IPS DF 6.9 (cell line): Measurements from ENCODE around the gene TRIM24.

ENCODE experiments used
- DNase-seq: peaks from one replicate; pipeline ENCODE4 v3.0.0-alpha.2; 2013; ENCODE audit warnings: low read depth, low spot score
- H3K27ac ChIP-seq: one replicate; pipeline ENCODE4 v1.5.1; 2013; ENCODE audit warnings: low read length, control low read depth
- H3K27me3 ChIP-seq: 2 replicates; pipeline ENCODE4 v1.6.1; 2013; ENCODE audit warnings: mild to moderate bottlenecking, low read length; ENCODE audit not compliant: control insufficient read depth, insufficient read depth
- H3K36me3 ChIP-seq: 2 replicates; pipeline ENCODE4 v1.6.1; 2013; ENCODE audit warnings: low read length; ENCODE audit not compliant: control insufficient read depth, insufficient read depth
- H3K4me1 ChIP-seq: 2 replicates; pipeline ENCODE4 v1.6.1; 2013; ENCODE audit warnings: low read length; ENCODE audit not compliant: control insufficient read depth, insufficient read depth
- H3K4me3 ChIP-seq: 2 replicates; pipeline ENCODE4 v1.5.1; 2013; ENCODE audit warnings: mild to moderate bottlenecking, low read length
- H3K9me3 ChIP-seq: 2 replicates; pipeline ENCODE4 v1.6.1; 2013; ENCODE audit warnings: low read length, inconsistent platforms; ENCODE audit not compliant: control insufficient read depth, insufficient read depth
- WGBS: extraction: QIAGEN DNeasy Blood & Tissue Kit; methylation state at CpG from one replicate; pipeline ENCODE4 v1.1.7; 2013; ENCODE audit warnings: mixed read lengths, missing lambda C conversion rate; ENCODE audit not compliant: insufficient read length, insufficient coverage; 5-methylcytosine and 5-hydroxymethylcytosine counted together

TRIM24 gene

DNA sequence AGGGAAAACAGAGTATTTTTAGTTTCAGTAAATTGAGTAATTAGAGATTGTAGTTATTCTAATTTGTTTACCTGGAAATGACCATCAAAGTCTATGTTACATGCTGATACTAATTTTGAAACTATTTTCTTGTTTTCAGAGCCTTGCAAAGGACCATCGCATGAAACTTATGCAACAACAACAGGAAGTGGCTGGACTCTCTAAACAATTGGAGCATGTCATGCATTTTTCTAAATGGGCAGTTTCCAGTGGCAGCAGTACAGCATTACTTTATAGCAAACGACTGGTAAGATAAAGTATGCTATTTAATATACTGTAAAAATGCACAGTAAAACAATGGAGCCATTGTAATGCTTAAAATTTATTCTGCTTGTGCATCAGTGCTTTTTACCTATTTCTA lies 78.5 kb downstream of the TRIM24 start:
- Histone ChIP-seq H3K27me3 (no peaks in the 10 kb centered on the region), H3K4me3 (no peak overlapping the region), H3K4me1 (no peaks in the 10 kb centered on the region), H3K9me3 (no peaks in the 10 kb centered on the region), H3K36me3 (peaks cover 14% of the 10 kb centered on the region; the same call in 1 of the 2 replicates), H3K27ac (no peak overlapping the region)
- WGBS, result no CpG with 5 or more reads among the region's 2 CpGs
- DNase-seq, result no peak

DNA sequence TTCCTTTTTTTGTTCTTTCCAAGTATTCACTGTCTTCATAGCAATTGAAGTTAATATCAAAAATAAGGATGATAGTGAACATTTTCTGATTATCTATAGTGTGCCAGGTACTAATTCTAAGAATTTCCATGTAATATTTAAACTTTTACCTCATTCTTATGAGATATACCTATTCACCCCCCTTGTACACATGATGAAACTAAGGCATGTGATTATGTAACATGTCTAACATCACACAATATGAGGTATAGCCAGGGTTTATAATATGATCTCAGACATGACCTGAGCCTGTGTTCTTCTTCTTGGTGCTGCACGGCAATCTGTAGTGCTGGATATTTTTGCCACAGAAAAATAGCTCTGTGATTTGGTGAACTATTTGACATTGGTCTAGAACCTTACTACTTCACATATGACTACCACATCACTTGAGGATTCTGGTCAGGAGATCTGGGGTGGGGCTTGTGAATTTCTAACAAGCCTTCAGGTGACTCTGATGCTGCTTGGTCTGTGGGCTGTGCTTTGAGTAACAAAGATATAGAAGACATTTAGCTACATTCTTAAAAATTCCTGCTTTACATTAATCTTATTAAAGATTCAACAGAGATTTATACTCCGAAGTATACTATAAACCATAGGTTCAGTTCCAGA lies 79.1 kb downstream of the TRIM24 start:
- WGBS, result no CpG with 5 or more reads among the region's 2 CpGs
- DNase-seq, result no peak
- peaks cover 18% of the 10 kb centered on the region; the same call in 1 of the 2 replicates for H3K36me3 ChIP-seq
- no peak overlapping the region for H3K4me3 ChIP-seq
- H3K4me1 ChIP-seq, result no peaks in the 10 kb centered on the region
- H3K27me3 ChIP-seq, result no peaks in the 10 kb centered on the region
- no peaks in the 10 kb centered on the region for H3K9me3 ChIP-seq
- H3K27ac ChIP-seq, result no peak overlapping the region

DNA sequence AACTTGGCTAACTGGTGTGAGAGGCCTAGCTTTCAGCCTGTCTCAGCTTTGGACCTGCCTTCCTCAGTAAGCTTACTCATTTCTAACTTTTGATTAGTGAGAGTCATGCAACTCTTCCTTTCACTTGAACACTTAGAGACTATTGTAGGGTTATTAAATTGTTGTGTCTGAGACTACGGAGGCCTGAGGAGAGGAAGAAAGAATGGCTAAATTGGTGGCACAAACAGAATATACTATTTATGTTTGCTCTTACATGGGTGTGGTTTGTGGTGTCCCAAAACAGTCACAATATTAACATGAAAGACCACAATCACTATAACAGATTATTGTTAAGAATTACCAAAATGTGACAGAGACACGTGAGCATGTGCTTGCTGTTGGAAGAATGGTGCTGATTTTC lies 82.1 kb downstream of the TRIM24 start:
- Histone ChIP-seq H3K9me3 (no peaks in the 10 kb centered on the region), H3K4me1 (no peaks in the 10 kb centered on the region), H3K36me3 (peaks cover 23% of the 10 kb centered on the region; the same call in 1 of the 2 replicates), H3K4me3 (no peak overlapping the region), H3K27me3 (no peaks in the 10 kb centered on the region), H3K27ac (no peak overlapping the region)
- DNase-seq, result no peak
- no CpG with 5 or more reads among the region's 2 CpGs for WGBS

DNA sequence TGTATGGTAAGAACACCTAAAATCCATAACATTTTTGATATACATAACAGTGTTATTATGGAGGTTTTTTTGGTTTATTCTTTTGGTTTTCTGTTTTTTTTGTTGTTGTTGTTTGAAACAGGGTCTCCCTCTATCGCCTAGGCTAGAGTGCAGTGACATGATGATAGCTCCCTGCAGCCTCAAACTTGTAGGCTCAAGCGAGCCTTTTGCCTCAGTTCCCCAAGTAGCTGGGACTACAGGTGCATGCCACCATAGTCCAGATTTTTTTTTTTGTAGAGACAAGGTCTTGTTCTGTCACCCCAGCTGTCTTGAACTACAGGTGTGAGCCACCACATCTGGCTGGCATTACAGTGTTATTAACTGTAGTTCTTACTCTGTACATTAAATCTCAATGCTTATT lies 83.7 kb downstream of the TRIM24 start:
- Histone ChIP-seq H3K36me3 (peaks cover 22% of the 10 kb centered on the region; the same call in 1 of the 2 replicates), H3K27ac (no peak overlapping the region), H3K27me3 (no peaks in the 10 kb centered on the region), H3K9me3 (no peaks in the 10 kb centered on the region), H3K4me3 (no peak overlapping the region), H3K4me1 (no peaks in the 10 kb centered on the region)
- WGBS, result no CpG with 5 or more reads among the region's 2 CpGs
- DNase-seq, result no peak

DNA sequence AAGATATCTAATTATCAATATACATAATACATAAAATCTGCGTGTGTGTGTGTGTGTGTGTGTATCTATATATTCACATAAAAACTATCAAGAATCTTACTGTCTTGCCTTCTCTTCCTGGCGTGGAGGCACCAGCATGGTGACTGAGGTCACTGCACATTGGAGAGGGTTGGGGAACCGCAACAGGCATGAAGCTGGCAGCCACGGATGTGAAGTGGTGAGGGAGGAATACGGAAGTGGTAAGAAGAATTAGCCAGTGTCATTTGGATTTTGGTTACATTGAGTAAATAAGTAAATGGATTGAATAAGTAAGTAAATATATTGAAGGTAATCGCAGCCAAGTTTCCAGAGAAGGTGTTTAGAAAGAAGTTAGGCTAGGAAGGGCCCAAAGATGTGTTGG lies 85.1 kb downstream of the TRIM24 start:
- WGBS, result 100% methylated on average over 3 of the region's 6 CpGs
- no peaks in the 10 kb centered on the region for H3K9me3 ChIP-seq
- H3K4me1 ChIP-seq, result no peaks in the 10 kb centered on the region
- no peak for DNase-seq
- peaks cover 18% of the 10 kb centered on the region; the same call in 1 of the 2 replicates for H3K36me3 ChIP-seq
- H3K27ac ChIP-seq, result no peak overlapping the region
- no peak overlapping the region for H3K4me3 ChIP-seq
- H3K27me3 ChIP-seq, result no peaks in the 10 kb centered on the region

DNA sequence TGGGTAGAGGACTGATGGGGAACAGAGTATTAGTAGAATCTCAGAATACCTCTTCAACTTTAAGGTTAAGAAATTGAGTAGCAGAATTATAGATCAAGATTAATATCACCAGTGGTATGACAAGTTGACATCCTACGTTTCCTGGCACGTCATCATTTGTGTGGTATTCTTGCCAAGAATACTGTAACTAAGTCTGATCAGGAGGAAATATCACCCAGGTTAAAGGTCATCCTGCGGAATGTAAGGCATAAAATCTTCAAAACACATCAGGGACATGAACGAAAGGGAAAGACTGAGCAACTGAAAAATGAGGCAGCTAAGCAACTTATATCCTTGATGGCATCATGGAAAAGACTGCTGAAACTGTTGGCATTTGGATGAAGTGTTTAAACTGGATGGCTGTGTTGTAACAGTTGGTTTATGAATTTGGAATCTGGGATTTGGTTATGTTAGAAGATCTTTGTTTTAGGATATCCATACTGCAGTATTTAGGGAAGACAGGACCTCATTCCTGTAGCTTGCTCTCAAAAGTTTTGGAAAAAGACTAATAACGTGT lies 86.1 kb downstream of the TRIM24 start:
- H3K4me3 ChIP-seq, result no peak overlapping the region
- DNase-seq, result no peak
- no peaks in the 10 kb centered on the region for H3K4me1 ChIP-seq
- no peaks in the 10 kb centered on the region for H3K27me3 ChIP-seq
- H3K9me3 ChIP-seq, result no peaks in the 10 kb centered on the region
- no CpG with 5 or more reads among the region's 5 CpGs for WGBS
- H3K36me3 ChIP-seq, result peaks cover 21% of the 10 kb centered on the region; the same call in 1 of the 2 replicates
- no peak overlapping the region for H3K27ac ChIP-seq

DNA sequence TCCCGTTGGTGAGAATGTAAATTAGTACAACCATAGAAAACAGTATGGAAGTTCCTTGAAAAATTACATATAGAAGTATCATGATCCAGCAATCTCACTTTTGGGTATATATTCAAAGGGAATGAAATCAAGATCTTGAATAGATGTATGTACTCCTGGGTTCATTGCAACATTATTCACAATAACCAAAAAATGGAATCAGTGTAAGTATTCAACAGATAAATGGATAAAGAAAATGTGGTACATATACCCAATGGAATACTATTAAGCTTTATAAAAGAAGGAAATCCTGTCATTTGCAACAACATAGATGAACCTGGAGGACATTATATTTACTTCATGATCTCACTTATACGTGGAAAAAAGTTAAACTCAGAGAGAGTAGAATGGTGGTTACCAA lies 86.8 kb downstream of the TRIM24 start:
- Histone ChIP-seq H3K36me3 (peaks cover 22% of the 10 kb centered on the region; the same call in 1 of the 2 replicates), H3K27me3 (no peaks in the 10 kb centered on the region), H3K9me3 (no peaks in the 10 kb centered on the region), H3K4me1 (no peaks in the 10 kb centered on the region), H3K27ac (no peak overlapping the region), H3K4me3 (no peak overlapping the region)
- DNase-seq, result no peak
- no CpG with 5 or more reads among the region's 2 CpGs for WGBS

DNA sequence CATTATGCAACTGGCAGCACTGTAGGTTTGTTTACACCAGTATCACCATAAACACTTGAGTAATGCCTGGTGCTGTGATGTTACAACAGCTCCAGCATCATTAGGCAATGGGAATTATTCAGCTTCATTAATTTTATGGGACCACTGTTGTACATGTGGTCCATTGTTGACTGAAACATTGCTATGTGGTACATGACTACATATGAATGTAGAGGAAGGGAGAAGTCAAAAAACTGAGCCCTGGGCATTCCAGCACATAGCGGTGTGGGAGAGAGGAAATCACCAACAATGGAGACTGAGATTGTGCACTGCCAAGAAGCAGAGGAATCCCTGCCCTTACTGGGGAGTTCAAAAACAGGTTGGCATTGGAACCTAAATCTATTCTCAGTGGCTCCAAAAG lies 89.0 kb downstream of the TRIM24 start:
- Histone ChIP-seq H3K27me3 (no peaks in the 10 kb centered on the region), H3K4me3 (no peak overlapping the region), H3K36me3 (peaks cover 32% of the 10 kb centered on the region; the same call in 1 of the 2 replicates), H3K27ac (no peak overlapping the region), H3K9me3 (no peaks in the 10 kb centered on the region), H3K4me1 (no peaks in the 10 kb centered on the region)
- no peak for DNase-seq
- WGBS, result no CpG with 5 or more reads among the region's 1 CpG

DNA sequence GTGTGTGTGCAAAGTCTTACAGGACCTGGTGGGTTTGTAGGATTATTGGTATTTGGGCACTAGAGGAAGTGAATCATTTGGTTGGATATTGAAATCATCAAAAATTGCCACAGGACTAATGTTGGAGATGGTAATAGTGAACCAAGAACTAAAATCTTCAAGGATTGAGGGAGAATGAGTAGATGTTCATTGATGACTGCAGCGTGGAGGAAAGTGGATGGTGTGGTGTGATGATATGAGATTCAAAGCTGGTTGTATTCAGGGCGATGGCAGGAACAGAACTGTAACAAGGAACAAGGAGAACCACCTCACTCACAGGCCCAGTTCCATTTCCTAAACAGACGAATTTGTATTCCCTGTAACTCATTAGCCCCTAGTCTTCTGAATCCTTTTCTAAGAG lies 90.3 kb downstream of the TRIM24 start:
- no CpG with 5 or more reads among the region's 3 CpGs for WGBS
- no peak for DNase-seq

GRCh38 chr7:138551102-138551501 lies 91.0 kb downstream of the TRIM24 start:
- Histone ChIP-seq H3K27me3 (no peaks in the 10 kb centered on the region), H3K27ac (no peak overlapping the region), H3K9me3 (no peaks in the 10 kb centered on the region; the same call in 1 of the 2 replicates), H3K4me1 (no peaks in the 10 kb centered on the region), H3K4me3 (no peak overlapping the region), H3K36me3 (peaks cover 37% of the 10 kb centered on the region; the same call in 1 of the 2 replicates)
- no peak for DNase-seq
- no CpG with 5 or more reads among the region's 3 CpGs for WGBS

More for the DNA sequence above, 90.3 kb downstream of the TRIM24 start:
- Histone ChIP-seq H3K27me3 (no peaks in the 10 kb centered on the region), H3K27ac (no peak overlapping the region), H3K4me3 (no peak overlapping the region), H3K4me1 (no peaks in the 10 kb centered on the region), H3K9me3 (no peaks in the 10 kb centered on the region), H3K36me3 (peaks cover 36% of the 10 kb centered on the region; the same call in 1 of the 2 replicates)

DNA sequence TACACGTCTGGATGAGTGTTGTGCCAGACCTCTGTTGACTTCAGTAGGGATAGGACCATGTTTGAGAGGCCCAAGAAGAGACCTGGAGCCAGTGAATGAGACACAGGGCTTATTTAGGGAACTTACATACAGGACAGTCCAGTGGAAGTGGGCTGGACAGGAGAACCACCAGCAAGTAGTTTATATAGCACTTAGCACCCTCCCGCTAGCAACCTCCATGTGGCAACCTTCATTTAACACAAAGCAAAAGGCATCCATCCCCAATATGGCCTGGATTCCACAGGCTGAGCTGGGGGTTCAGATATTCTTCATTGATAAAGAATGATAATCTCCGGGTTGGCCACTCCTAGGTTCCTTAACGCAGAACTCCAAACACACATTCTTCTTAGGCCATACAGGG lies 93.7 kb downstream of the TRIM24 start:
- WGBS, result no CpG with 5 or more reads among the region's 4 CpGs
- Histone ChIP-seq H3K27me3 (no peaks in the 10 kb centered on the region), H3K4me1 (no peaks in the 10 kb centered on the region), H3K4me3 (no peak overlapping the region), H3K36me3 (peaks cover 57% of the 10 kb centered on the region; the same call in 1 of the 2 replicates), H3K9me3 (no peaks in the 10 kb centered on the region; the same call in 1 of the 2 replicates), H3K27ac (no peak overlapping the region)
- no peak for DNase-seq
